Endometrial microvascular endothelial cells (primary cell): ENCODE measurements around the gene FMNL2. TPM values are rescaled to one million over a fixed set of nuclear protein-coding genes. Genes with fewer than 3 reads are reported as not detected.

Source experiments
- in situ Hi-C: cut with HindIII; loops from 2 replicates; pipeline ENCODE4 v1.10.0; 2017; ENCODE audit warnings: low sequenced_read_pairs, low pct_unique_long_range_greater_than_20kb; ENCODE audit errors: inconsistent ontology term
- total RNA-seq: library from RNA; depleted of rRNA; stranded (reverse); fragments of >200 nt; gene quantifications from one replicate; pipeline ENCODE4 v1.2.3, GENCODE V29; 2015; ENCODE audit errors: inconsistent ontology term

Gene FMNL2
- total RNA-seq, 1 donor from 2014 or later: 45.9 TPM

- in situ Hi-C loops: no loop called here
Observed at GRCh38 chr2:152336854-152337510, 2.0 kb downstream of the FMNL2 start.

- in situ Hi-C loops: no loop called here
Observed at GRCh38 chr2:152337511-152337903, 2.5 kb downstream of the FMNL2 start.

GRCh38 chr2:152339556-152340286 lies 4.7 kb downstream of the FMNL2 start:
- in situ Hi-C loops: no loop called here

- in situ Hi-C loops: no loop called here
Observed at GRCh38 chr2:152342259-152343046, 7.5 kb downstream of the FMNL2 start.

GRCh38 chr2:152343426-152343825 lies 8.5 kb downstream of the FMNL2 start:
- in situ Hi-C loops: no loop called here

- in situ Hi-C loops: no loop called here
Observed at GRCh38 chr2:152344579-152345195, 9.7 kb downstream of the FMNL2 start.

- in situ Hi-C loops: no loop called here
Observed at GRCh38 chr2:152347076-152347475, 12.1 kb downstream of the FMNL2 start.

GRCh38 chr2:152348388-152348787 lies 13.4 kb downstream of the FMNL2 start:
- in situ Hi-C loops: no loop called here

- in situ Hi-C loops: no loop called here
Observed at GRCh38 chr2:152349416-152349815, 14.4 kb downstream of the FMNL2 start.

GRCh38 chr2:152350155-152350679 lies 15.2 kb downstream of the FMNL2 start:
- in situ Hi-C loops: no loop called here

GRCh38 chr2:152352616-152353015 lies 17.6 kb downstream of the FMNL2 start:
- in situ Hi-C loops: no loop called here

GRCh38 chr2:152353364-152353763 lies 18.4 kb downstream of the FMNL2 start:
- in situ Hi-C loops: no loop called here

- in situ Hi-C loops: no loop called here
Observed at GRCh38 chr2:152354069-152354755, 19.2 kb downstream of the FMNL2 start.

- in situ Hi-C loops: no loop called here
Observed at GRCh38 chr2:152354909-152355308, 19.9 kb downstream of the FMNL2 start.

GRCh38 chr2:152355409-152355831 lies 20.4 kb downstream of the FMNL2 start:
- in situ Hi-C loops: no loop called here

GRCh38 chr2:152359573-152360363 lies 24.8 kb downstream of the FMNL2 start:
- in situ Hi-C loops: no loop called here

GRCh38 chr2:152363936-152364335 lies 29.0 kb downstream of the FMNL2 start:
- in situ Hi-C loops: no loop called here
